ENCODE results near the gene CREB3L1. TPM values are rescaled to one million over a fixed set of nuclear protein-coding genes. Genes with fewer than 3 reads are reported as not detected.

The CREB3L1 gene
- total and polyA plus RNA-seq, 7 donors = 0.66 to 63.1 (median 7.2) TPM

DNA sequence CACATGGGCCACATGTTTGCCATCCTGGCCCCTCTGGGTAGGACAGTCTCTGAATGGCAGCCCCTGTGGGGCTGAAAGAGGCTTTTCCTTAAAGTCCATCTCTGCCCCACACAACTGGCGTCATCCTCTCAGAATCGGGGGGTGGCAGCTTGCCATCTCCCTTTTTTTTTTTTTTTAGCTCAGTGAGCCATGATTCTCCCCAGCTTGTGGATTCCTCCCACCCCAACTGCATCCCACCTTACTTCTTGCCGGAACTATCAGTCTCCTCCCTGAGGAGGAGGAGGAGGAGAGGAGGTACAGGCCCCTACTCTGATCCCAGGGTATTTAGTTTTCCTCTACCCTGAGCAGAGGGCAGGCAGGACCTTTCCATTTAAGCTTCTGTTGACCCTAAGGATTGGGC is 73.2 kb downstream of the CREB3L1 start:
- Histone ChIP-seq H3K27me3 (no peaks in the 10 kb centered on the region), H3K27ac (no peak overlapping the region), H3K9me3 (no peaks in the 10 kb centered on the region), H3K36me3 (no peaks in the 10 kb centered on the region), H3K4me3 (no peak overlapping the region), H3K4me1 (peaks cover 0 to 54% (median 35%) of the 10 kb centered on the region in 4 donors)
- TF ChIP-seq EP300 (IDR thresholded peaks at IDR 0.05) (no peak), POLR2A (IDR thresholded peaks at IDR 0.05) (no peak), POLR2AphosphoS5 (IDR thresholded peaks at IDR 0.05) (no peak)
- TF ChIP-seq, protein P1, sequence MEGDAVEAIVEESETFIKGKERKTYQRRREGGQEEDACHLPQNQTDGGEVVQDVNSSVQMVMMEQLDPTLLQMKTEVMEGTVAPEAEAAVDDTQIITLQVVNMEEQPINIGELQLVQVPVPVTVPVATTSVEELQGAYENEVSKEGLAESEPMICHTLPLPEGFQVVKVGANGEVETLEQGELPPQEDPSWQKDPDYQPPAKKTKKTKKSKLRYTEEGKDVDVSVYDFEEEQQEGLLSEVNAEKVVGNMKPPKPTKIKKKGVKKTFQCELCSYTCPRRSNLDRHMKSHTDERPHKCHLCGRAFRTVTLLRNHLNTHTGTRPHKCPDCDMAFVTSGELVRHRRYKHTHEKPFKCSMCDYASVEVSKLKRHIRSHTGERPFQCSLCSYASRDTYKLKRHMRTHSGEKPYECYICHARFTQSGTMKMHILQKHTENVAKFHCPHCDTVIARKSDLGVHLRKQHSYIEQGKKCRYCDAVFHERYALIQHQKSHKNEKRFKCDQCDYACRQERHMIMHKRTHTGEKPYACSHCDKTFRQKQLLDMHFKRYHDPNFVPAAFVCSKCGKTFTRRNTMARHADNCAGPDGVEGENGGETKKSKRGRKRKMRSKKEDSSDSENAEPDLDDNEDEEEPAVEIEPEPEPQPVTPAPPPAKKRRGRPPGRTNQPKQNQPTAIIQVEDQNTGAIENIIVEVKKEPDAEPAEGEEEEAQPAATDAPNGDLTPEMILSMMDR (IDR thresholded peaks at IDR 0.05) = no peak
- 67 to 82% methylated on average over 3 of the region's 3 CpGs for WGBS, 2 donors
- DNase-seq = no peak
- intact Hi-C loops (cut with DNase I) = no loop called here

DNA sequence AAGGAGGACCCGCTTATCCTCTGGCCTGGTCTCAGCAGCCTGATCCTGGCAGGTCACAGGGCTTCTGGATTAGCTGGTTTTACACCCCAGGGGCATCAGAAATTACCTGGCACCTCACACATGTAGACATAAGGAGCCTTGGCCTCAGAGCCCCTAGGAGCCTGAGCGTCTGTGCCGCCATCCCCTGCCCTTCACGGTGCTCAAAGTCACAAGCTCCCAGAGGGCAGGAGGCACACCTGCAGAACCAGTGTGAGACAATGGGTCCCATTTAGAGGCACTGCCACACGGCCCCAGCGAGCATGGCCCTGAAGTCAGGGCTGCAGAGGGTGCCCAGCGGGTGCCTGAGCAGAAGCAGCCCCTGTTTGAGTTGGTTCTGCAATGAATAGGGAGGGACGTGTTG is 73.7 kb downstream of the CREB3L1 start:
- no peak overlapping the region for H3K27ac ChIP-seq
- H3K27me3 ChIP-seq = no peaks in the 10 kb centered on the region
- intact Hi-C loops (cut with DNase I) = no loop called here
- H3K36me3 ChIP-seq = no peaks in the 10 kb centered on the region
- DNase-seq = no peak
- no peaks in the 10 kb centered on the region for H3K9me3 ChIP-seq
- no peak overlapping the region for H3K4me3 ChIP-seq
- H3K4me1 ChIP-seq = peaks cover 0 to 54% (median 35%) of the 10 kb centered on the region in 4 donors
- TF ChIP-seq POLR2AphosphoS5 (IDR thresholded peaks at IDR 0.05) (no peak), POLR2A (IDR thresholded peaks at IDR 0.05) (no peak), EP300 (IDR thresholded peaks at IDR 0.05) (no peak)
- TF ChIP-seq, protein P1 (IDR thresholded peaks at IDR 0.05) = no peak
- WGBS, 2 donors = 84 to 92% methylated on average over 8 of the region's 8 CpGs

DNA sequence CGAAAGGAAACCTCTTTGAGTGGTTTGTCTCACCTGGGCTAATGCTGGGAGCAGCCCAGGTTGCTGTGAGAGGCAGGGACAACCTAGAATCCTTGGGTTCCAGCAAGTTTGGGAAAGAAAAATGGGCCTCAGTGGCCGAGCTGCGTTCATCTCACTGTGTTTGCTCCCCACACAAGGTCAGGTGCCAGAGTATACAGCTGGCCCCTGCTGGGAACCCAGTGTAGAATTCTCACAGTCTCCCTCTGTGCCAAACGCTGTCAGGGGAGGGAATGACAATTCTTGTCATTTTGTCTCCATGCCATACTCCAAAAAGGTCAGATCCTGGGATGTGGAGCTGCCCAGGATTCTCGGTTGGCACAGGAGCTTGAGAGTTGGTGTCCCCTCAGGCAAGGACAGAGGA is 74.1 kb downstream of the CREB3L1 start:
- 81 to 88% methylated on average over 5 of the region's 5 CpGs for WGBS, 2 donors
- no peaks in the 10 kb centered on the region for H3K9me3 ChIP-seq
- no peaks in the 10 kb centered on the region for H3K36me3 ChIP-seq
- H3K4me3 ChIP-seq = no peak overlapping the region
- no peak overlapping the region for H3K27ac ChIP-seq
- DNase-seq = no peak
- H3K27me3 ChIP-seq = no peaks in the 10 kb centered on the region
- intact Hi-C loops (cut with DNase I) = no loop called here
- TF ChIP-seq, protein P1 (IDR thresholded peaks at IDR 0.05) = no peak
- no peak for TF ChIP-seq EP300 (IDR thresholded peaks at IDR 0.05)
- no peak for TF ChIP-seq POLR2AphosphoS5 (IDR thresholded peaks at IDR 0.05)
- TF ChIP-seq POLR2A (IDR thresholded peaks at IDR 0.05) = no peak
- H3K4me1 ChIP-seq = peaks cover 0 to 53% (median 33%) of the 10 kb centered on the region in 4 donors

DNA sequence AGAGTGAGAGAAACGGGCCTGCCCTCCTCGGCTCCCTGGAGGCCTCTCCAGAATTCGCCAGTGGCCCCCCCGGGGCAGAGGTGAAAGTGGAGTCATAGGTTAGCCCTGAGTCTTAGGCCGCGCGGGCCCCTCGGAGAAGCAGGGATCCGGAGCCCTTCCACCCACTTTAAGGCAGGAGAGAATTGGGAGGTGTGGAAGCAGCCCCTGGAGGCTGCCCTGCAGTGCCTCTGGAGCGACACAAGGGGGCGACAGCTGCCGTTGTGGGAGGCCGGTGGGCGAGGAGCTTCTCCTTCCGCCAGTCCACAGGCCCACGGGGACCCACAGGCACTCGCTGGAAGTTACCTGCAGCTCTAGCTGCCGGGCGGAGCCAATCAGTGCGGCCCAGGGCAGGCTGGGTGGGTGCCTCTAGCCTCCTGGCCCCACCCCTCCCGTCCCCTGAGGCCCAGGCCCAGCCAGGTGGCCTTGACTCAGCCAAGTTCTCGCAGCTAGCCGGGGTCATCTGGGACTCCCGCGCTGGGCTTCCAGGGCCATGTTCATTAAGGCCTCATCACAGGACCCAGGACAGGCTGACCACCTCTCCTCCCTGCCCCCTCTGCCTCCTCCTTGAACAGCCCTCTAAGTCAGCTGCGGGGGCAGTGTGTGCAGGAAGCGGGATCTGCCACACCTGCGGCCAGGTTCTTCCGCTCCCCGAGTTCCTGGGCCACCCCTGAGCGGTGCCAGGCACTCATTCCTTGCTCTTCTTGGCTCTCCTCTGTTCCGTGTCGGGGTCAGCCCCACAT is 74.8 kb downstream of the CREB3L1 start:
- intact Hi-C loops (cut with DNase I) = no loop called here
- DNase-seq = no peak
- Histone ChIP-seq H3K4me3 (no peak overlapping the region), H3K4me1 (peaks cover 0 to 49% (median 29%) of the 10 kb centered on the region in 4 donors), H3K9me3 (no peaks in the 10 kb centered on the region), H3K27ac (peak overlapping the region in 2 of 4 donors; percentile 8 to 43), H3K27me3 (no peaks in the 10 kb centered on the region), H3K36me3 (no peaks in the 10 kb centered on the region)
- TF ChIP-seq, protein P1 (IDR thresholded peaks at IDR 0.05) = peak; percentile 52 to 74 (median 64)
- TF ChIP-seq POLR2AphosphoS5 (IDR thresholded peaks at IDR 0.05) (no peak), EP300 (IDR thresholded peaks at IDR 0.05) (no peak), POLR2A (IDR thresholded peaks at IDR 0.05) (no peak)
- 58 to 71% methylated on average over 33 of the region's 33 CpGs for WGBS, 2 donors

Measured in sigmoid colon (tissue), 7 donors.